ENCODE data around the gene KCNIP1.

- TF ChIP-seq CTCF (IDR thresholded peaks at IDR 0.05; ENCODE audit: low read depth, low read length) (no peak), POLR2A (IDR thresholded peaks at IDR 0.05; ENCODE audit: extremely low read depth, insufficient read length) (no peak), MYC (IDR thresholded peaks at IDR 0.05; ENCODE audit: low read depth, low read length) (no peak), MAX (IDR thresholded peaks at IDR 0.05; ENCODE audit: low read depth, low read length) (no peak)
Measured at GRCh38 chr5:170745481-170746071, 241.8 kb downstream of the KCNIP1 start.

Measured in NB4 (cell line).